GM12878 (cell line): ENCODE results near the gene GHSR. TPM values are rescaled to one million over a fixed set of nuclear protein-coding genes. Genes with fewer than 3 reads are reported as not detected.

Experiments used
- ATAC-seq: fragments of 200-7000 bp; cut with Tn5 transposase; 3 replicates; pipeline ENCODE4 v1.9.1; 2020; ENCODE audit warnings: mild to moderate bottlenecking, moderate library complexity
- BruUV-seq: library from RNA; stranded (reverse); fragments of 400-500 nt; replicated peaks from 2 replicates; lab custom pipeline; 2021; lab: Mats Ljungman, UMichigan
- CTCF ChIA-PET: fragments of 300-600 bp; sonication (Branson Sonifier 250); formaldehyde crosslinking; extraction: SDS; loops from one replicate; lab custom pipeline; 2021; ENCODE audit warnings: inconsistent platforms; lab: Yijun Ruan, JAX
- POLR2A ChIA-PET: fragments of 350-600 bp; formaldehyde crosslinking; extraction: SDS; loops from one replicate; lab custom pipeline; 2021; ENCODE audit warnings: inconsistent platforms; lab: Charles Lee
- RAD21 ChIA-PET: fragments of 300-600 bp; sonication (Branson Sonifier 250); formaldehyde crosslinking; loops from one replicate; lab custom pipeline; 2023; ENCODE audit warnings: antibody characterized with exemption; ENCODE audit not compliant: unreplicated experiment; lab: Charles Lee
- SMC1A ChIA-PET: fragments of 300-600 bp; sonication (Branson Sonifier 250); formaldehyde crosslinking; loops from one replicate; lab custom pipeline; 2023; ENCODE audit not compliant: unreplicated experiment, uncharacterized antibody; lab: Charles Lee
- DNase-seq: peaks from one replicate; pipeline ENCODE4 v3.0.0-alpha.2; 2011; ENCODE audit warnings: low read depth, low spot score
- FAIRE-seq: peaks from 3 replicates; lab custom pipeline; 2011; peaks lifted over from hg19 to GRCh38; lab: Jason Lieb, UNC
- H2AFZ ChIP-seq: 2 replicates; pipeline ENCODE4 v1.6.0; 2011; ENCODE audit warnings: low read depth, low read length, control low read depth; ENCODE audit not compliant: control insufficient read depth
- H3K27ac ChIP-seq: 2 replicates; pipeline ENCODE4 v1.5.1; 2011; ENCODE audit warnings: control low read depth; ENCODE audit not compliant: control insufficient read depth, insufficient read depth
- H3K27me3 ChIP-seq, 2 experiments: replicated peaks in 1 of 2; 2 replicates each; pipeline versions ENCODE4 v1.6.0 to v1.6.1; 2011; ENCODE audit warnings: low read length in 1 of 2; ENCODE audit not compliant: control insufficient read depth in 2 of 2, insufficient read depth in 2 of 2
- H3K36me3 ChIP-seq, 2 experiments: 2 replicates each; pipeline ENCODE4 v1.5.1; 2011; ENCODE audit warnings: low read length in 1 of 2; ENCODE audit not compliant: control insufficient read depth in 2 of 2, insufficient read depth in 2 of 2
- H3K4me1 ChIP-seq: 2 replicates; pipeline ENCODE4 v1.6.1; 2011; ENCODE audit warnings: mild to moderate bottlenecking, low read length, moderate library complexity, mixed read lengths; ENCODE audit not compliant: control insufficient read depth, insufficient read depth
- H3K4me2 ChIP-seq: 2 replicates; pipeline ENCODE4 v1.6.0; 2011; ENCODE audit warnings: control low read depth; ENCODE audit not compliant: control insufficient read depth, insufficient read depth
- H3K4me3 ChIP-seq: fragments of 200-600 bp; sonication (generic); 2 replicates; pipeline ENCODE4 v1.5.1; 2016
- H3K79me2 ChIP-seq: 2 replicates; pipeline ENCODE4 v1.6.0; 2011; ENCODE audit warnings: low read length; ENCODE audit not compliant: control insufficient read depth, insufficient read depth
- H3K9ac ChIP-seq: 2 replicates; pipeline ENCODE4 v1.8.0; 2011; ENCODE audit warnings: low read length, control low read depth, mixed read lengths; ENCODE audit not compliant: control insufficient read depth, insufficient read depth
- H3K9me3 ChIP-seq: replicated peaks from 3 replicates; pipeline ENCODE4 v1.5.1; 2011; ENCODE audit warnings: mild to moderate bottlenecking, low read length; ENCODE audit not compliant: control insufficient read depth, insufficient read depth
- H4K20me1 ChIP-seq: 2 replicates; pipeline ENCODE4 v1.6.0; 2011; ENCODE audit not compliant: control insufficient read depth, insufficient read depth
- HCFC1 ChIP-seq: fragments of 150-350 bp; IDR thresholded peaks from 2 replicates; pipeline ENCODE4 v1.6.1; 2014; ENCODE audit warnings: low read length
- JUND ChIP-seq: IDR thresholded peaks from 2 replicates; pipeline ENCODE4 v1.6.1; 2012; ENCODE audit warnings: low read depth, mild to moderate bottlenecking, low read length, improper control_type of control experiment, moderate library complexity
- SMARCA5 ChIP-seq: fragments of 450-650 bp; IDR thresholded peaks from 2 replicates; pipeline ENCODE4 v1.6.1; 2017; ENCODE audit warnings: mild to moderate bottlenecking
- SUZ12 ChIP-seq: fragments of 200-600 bp; sonication (generic); IDR thresholded peaks from one replicate; pipeline ENCODE4 v1.6.1; 2018; ENCODE audit warnings: antibody characterized with exemption, mild to moderate bottlenecking; ENCODE audit not compliant: unreplicated experiment
- WGBS: methylation state at CpG from one replicate; pipeline ENCODE4 v1.1.6; 2016; ENCODE audit warnings: low lambda C conversion rate; ENCODE audit not compliant: insufficient replicate concordance, insufficient coverage; ENCODE audit errors: missing lambda C conversion rate; 5-methylcytosine and 5-hydroxymethylcytosine counted together
- in situ Hi-C: fragments of 300-500 bp; cut with MboI; formaldehyde crosslinking; loops from 9 replicates; pipeline ENCODE4 v1.14.3; 2018; ENCODE audit warnings: mixed read lengths
- intact Hi-C: fragments of 100-400 bp; cut with micrococcal nuclease; formaldehyde crosslinking; loops from one replicate; pipeline ENCODE4 v1.14.2; 2022; ENCODE audit not compliant: unreplicated experiment
- polyA plus RNA-seq, 11 experiments: library from polyadenylated mRNA; depleted of rRNA in 4 of 11; unstranded in 6 of 11; stranded (reverse) in 5 of 11; fragments of >200 nt; fragmentation: Nextera tagmentation in 4 of 11; fragmentation: Illumina TruSeq in 1 of 11; extraction: Ambion mirVana in 4 of 11; extraction: Trizol in 1 of 11; gene quantifications; 1 replicate in 1 of 11; 2 replicates in 10 of 11; pipeline versions ENCODE4 v1.2.1 to v1.2.3, GENCODE V29; 2011 to 2016; ENCODE audit warnings: inconsistent platforms in 2 of 11, missing spikeins in 2 of 11, low read depth in 1 of 11
- total RNA-seq, 4 experiments: library from RNA; depleted of rRNA in 3 of 4; stranded (reverse); fragments of >200 nt in 3 of 4; fragmentation: Illumina TruSeq in 1 of 4; extraction: Trizol in 1 of 4; gene quantifications; 2 replicates each; pipeline versions ENCODE4 v1.2.1 to v1.2.3, GENCODE V29; 2013 to 2021
- TF ChIP-seq, protein P1 (sequence below): fragments of 450-650 bp; IDR thresholded peaks from 2 replicates; pipeline ENCODE4 v1.6.1; 2017; ENCODE audit warnings: mild to moderate bottlenecking, moderate library complexity
- TF ChIP-seq, protein P2 (sequence below): IDR thresholded peaks from 2 replicates; pipeline ENCODE4 v1.6.1; 2011; ENCODE audit warnings: mild to moderate bottlenecking, low read depth, low read length, moderate library complexity; ENCODE audit not compliant: insufficient replicate concordance

GHSR gene
- total and polyA plus RNA-seq, 10 of the 15 experiments (the other 5 are each of a cell fraction or from before 2014, with no cell fraction given): not detected

DNA sequence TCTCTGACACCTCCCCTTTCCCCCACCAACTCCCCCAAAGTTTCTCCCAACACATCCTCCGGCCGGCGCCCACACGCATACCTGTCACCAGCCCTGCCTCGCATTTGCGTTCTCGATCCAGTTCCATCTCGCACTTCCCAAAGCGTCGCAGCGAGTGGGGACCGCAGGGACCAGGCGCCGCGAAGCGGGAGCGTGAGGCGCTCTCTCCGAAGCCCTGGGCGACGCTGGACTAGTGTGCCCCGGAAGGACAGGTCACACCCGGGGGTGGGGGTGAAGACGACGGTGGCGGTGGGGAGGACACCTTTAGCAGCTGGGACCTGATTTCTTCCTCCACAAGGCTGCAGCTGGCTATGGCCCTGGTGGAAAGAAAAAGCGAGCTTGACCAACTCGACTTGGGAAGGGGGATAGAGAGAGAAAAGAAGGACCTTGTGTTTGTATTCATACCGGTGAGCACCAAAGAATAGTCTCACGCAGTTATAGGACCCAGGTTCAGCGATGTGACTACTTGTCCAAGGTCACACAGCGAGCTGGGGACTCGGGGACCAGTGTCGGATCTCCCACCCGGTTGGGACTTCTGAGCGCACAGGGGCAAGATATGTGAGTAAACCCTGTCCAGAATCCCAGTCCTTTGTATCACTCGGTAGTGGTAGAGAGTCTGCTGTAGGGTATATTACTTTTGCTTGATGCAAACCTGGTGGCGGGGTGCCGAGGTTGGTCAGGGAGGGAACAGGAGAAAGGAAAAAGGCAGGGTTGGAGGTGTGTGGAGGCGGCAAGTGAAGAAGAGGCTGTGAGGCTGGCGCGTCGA, 607 bp upstream of the GHSR start:
- H2AFZ ChIP-seq: no peak overlapping the region
- no peaks in the 10 kb centered on the region; the same call in 2 of the 3 replicates for H3K9me3 ChIP-seq
- in situ Hi-C loops (no loop called here), intact Hi-C loops (no loop called here)
- ChIA-PET POLR2A (no interaction called here), RAD21 (no interaction called here), SMC1A (no interaction called here), CTCF (no interaction called here)
- ATAC-seq: no peak
- no peak overlapping the region for H3K4me2 ChIP-seq
- H3K4me3 ChIP-seq: no peak overlapping the region
- no peaks in the 10 kb centered on the region for H3K36me3 ChIP-seq
- no TSS peak for BruUV-seq
- H3K79me2 ChIP-seq: no peaks in the 10 kb centered on the region
- no peaks in the 10 kb centered on the region for H3K4me1 ChIP-seq
- FAIRE-seq: no peak
- H4K20me1 ChIP-seq: no peaks in the 10 kb centered on the region
- H3K27me3 ChIP-seq: peaks cover 18 to 25% of the 10 kb centered on the region in 2 experiments
- TF ChIP-seq, protein P1, sequence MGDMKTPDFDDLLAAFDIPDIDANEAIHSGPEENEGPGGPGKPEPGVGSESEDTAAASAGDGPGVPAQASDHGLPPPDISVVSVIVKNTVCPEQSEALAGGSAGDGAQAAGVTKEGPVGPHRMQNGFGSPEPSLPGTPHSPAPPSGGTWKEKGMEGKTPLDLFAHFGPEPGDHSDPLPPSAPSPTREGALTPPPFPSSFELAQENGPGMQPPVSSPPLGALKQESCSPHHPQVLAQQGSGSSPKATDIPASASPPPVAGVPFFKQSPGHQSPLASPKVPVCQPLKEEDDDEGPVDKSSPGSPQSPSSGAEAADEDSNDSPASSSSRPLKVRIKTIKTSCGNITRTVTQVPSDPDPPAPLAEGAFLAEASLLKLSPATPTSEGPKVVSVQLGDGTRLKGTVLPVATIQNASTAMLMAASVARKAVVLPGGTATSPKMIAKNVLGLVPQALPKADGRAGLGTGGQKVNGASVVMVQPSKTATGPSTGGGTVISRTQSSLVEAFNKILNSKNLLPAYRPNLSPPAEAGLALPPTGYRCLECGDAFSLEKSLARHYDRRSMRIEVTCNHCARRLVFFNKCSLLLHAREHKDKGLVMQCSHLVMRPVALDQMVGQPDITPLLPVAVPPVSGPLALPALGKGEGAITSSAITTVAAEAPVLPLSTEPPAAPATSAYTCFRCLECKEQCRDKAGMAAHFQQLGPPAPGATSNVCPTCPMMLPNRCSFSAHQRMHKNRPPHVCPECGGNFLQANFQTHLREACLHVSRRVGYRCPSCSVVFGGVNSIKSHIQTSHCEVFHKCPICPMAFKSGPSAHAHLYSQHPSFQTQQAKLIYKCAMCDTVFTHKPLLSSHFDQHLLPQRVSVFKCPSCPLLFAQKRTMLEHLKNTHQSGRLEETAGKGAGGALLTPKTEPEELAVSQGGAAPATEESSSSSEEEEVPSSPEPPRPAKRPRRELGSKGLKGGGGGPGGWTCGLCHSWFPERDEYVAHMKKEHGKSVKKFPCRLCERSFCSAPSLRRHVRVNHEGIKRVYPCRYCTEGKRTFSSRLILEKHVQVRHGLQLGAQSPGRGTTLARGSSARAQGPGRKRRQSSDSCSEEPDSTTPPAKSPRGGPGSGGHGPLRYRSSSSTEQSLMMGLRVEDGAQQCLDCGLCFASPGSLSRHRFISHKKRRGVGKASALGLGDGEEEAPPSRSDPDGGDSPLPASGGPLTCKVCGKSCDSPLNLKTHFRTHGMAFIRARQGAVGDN: no peak
- no peak for TF ChIP-seq SMARCA5
- no peak for TF ChIP-seq HCFC1
- TF ChIP-seq SUZ12: no peak
- TF ChIP-seq JUND: no peak
- TF ChIP-seq, protein P2, sequence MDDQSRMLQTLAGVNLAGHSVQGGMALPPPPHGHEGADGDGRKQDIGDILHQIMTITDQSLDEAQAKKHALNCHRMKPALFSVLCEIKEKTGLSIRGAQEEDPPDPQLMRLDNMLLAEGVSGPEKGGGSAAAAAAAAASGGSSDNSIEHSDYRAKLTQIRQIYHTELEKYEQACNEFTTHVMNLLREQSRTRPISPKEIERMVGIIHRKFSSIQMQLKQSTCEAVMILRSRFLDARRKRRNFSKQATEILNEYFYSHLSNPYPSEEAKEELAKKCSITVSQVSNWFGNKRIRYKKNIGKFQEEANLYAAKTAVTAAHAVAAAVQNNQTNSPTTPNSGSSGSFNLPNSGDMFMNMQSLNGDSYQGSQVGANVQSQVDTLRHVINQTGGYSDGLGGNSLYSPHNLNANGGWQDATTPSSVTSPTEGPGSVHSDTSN: no peak
- no peak overlapping the region for H3K9ac ChIP-seq
- WGBS: 51% methylated on average over 41 of the region's 43 CpGs
- no peak for DNase-seq
- H3K27ac ChIP-seq: no peak overlapping the region
